Nephron (organoid): ENCODE results near the gene MAPK9.
"Not testable (repeated sequence)": the region's sequence is repeated elsewhere in the genome, so short reads cannot be mapped to it uniquely, and the experiment has no call there.

ENCODE experiments used
- H3K27ac Mint-ChIP-seq, 3 experiments: 2 replicates each; pipeline ENCODE4 v1.8.0; 2020; ENCODE audit warnings: mixed read lengths in 3 of 3, mild to moderate bottlenecking in 2 of 3, moderate library complexity in 1 of 3
- H3K27me3 Mint-ChIP-seq: 2 replicates; pipeline ENCODE4 v1.8.0; 2021; ENCODE audit warnings: low read depth, mild to moderate bottlenecking, moderate library complexity, mixed read lengths
- H3K36me3 Mint-ChIP-seq: 2 replicates; pipeline ENCODE4 v1.8.0; 2020; ENCODE audit warnings: low read depth, mixed read lengths
- H3K4me1 Mint-ChIP-seq: 2 replicates; pipeline ENCODE4 v1.8.0; 2020; ENCODE audit warnings: mixed read lengths
- H3K4me3 Mint-ChIP-seq, 3 experiments: 2 replicates each; pipeline ENCODE4 v1.8.0; 2020; ENCODE audit warnings: mild to moderate bottlenecking in 3 of 3, mixed read lengths in 3 of 3, moderate library complexity in 2 of 3
- H3K9me3 Mint-ChIP-seq: 2 replicates; pipeline ENCODE4 v1.8.0; 2020; ENCODE audit warnings: mixed read lengths
- TF ChIP-seq, protein P1 (sequence below), 3 experiments: fragments of 200-600 bp; sonication (generic); IDR thresholded peaks; one replicate each; pipeline ENCODE4 v1.5.0; 2021; ENCODE audit warnings: antibody characterized with exemption in 3 of 3; ENCODE audit not compliant: unreplicated experiment in 3 of 3

The MAPK9 gene

DNA sequence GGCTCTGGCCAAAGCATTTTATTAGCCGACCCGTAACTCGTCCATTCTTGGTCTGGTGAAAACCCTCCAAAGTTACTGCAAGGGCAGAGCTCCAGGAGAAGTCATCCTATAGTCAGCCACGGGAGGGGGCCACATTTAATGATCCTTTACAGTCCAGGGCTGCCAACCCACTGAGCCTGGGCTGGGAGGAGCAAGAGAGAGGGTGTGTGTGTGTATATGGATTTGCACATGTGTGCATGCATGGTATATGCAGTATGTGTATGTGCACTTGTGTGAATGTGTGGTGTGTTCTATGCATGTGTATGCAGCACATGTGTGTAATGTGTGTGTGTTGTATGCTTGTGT is 78.7 kb downstream of the MAPK9 start:
- no peak overlapping the region for H3K27ac Mint-ChIP-seq
- TF ChIP-seq, protein P1, sequence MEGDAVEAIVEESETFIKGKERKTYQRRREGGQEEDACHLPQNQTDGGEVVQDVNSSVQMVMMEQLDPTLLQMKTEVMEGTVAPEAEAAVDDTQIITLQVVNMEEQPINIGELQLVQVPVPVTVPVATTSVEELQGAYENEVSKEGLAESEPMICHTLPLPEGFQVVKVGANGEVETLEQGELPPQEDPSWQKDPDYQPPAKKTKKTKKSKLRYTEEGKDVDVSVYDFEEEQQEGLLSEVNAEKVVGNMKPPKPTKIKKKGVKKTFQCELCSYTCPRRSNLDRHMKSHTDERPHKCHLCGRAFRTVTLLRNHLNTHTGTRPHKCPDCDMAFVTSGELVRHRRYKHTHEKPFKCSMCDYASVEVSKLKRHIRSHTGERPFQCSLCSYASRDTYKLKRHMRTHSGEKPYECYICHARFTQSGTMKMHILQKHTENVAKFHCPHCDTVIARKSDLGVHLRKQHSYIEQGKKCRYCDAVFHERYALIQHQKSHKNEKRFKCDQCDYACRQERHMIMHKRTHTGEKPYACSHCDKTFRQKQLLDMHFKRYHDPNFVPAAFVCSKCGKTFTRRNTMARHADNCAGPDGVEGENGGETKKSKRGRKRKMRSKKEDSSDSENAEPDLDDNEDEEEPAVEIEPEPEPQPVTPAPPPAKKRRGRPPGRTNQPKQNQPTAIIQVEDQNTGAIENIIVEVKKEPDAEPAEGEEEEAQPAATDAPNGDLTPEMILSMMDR (IDR thresholded peaks at IDR 0.05; ENCODE audit: unreplicated experiment in 3 of 3) = no peak
- H3K36me3 Mint-ChIP-seq = no peaks in the 10 kb centered on the region
- peaks cover 15% of the 10 kb centered on the region for H3K27me3 Mint-ChIP-seq
- H3K4me1 Mint-ChIP-seq = peaks cover 4% of the 10 kb centered on the region
- peaks cover 15% of the 10 kb centered on the region for H3K9me3 Mint-ChIP-seq
- no peak overlapping the region for H3K4me3 Mint-ChIP-seq

DNA sequence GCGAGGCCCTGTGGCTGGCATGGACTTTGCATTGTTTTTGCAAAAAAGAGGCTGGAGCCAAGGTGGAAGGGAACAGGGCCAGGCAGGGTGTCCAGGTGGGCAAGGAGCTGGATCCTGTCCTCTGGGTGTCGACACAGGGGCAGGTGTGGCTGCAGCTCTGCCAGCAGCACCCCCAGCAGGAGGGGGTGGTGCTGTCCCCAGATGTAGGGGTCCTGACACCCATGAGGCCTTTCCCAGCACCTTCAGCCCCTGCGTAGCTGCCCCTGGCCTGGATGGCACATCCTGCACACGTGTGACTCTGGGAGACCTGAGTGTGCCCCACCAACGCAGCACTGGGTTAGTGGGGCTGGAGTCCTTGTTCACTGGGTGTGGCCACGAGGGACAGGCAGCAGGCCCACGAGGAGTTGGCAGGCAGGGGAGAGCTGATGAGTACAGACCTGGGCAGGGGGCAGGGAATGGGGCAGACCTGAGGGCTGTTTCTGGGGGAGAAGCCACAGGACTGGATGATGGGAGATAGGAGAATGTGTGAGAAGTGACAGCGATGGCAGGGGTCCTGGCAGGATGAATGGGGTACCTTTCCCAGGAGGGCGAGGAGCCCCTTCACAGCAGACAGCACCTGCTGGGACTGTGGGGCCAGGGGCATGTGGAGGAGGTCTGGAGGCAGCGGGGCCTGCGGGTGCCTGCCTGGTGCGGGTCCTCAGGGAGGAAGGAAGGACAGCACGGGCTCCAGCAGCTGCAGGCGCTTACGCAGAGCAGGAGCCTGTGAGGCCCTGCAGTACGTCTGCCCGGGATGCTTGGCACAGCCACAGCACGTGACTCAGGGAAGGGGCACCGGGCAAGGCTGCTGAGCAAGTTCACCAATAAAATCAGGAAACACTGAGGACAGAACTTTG is 79.3 kb downstream of the MAPK9 start:
- no peak overlapping the region for H3K4me3 Mint-ChIP-seq
- peaks cover 21% of the 10 kb centered on the region for H3K27me3 Mint-ChIP-seq
- H3K9me3 Mint-ChIP-seq = peaks cover 11% of the 10 kb centered on the region
- H3K36me3 Mint-ChIP-seq = no peaks in the 10 kb centered on the region
- H3K4me1 Mint-ChIP-seq = peaks cover 4% of the 10 kb centered on the region
- no peak overlapping the region for H3K27ac Mint-ChIP-seq
- TF ChIP-seq, protein P1 (IDR thresholded peaks at IDR 0.05; ENCODE audit: unreplicated experiment in 3 of 3) = no peak

DNA sequence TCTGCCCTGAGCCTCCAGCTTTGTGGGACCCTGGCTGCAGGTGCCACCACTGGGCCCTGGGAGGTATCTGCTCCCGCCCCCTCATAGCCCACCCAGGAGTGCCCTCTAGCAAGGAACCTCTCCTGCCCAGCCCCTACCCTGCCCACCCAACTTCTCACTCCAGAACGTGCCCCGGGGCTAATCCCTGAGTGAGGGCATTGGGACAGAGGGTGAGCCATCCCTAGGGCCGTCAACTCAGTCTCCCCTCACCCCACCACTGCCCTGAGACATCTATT is 80.2 kb downstream of the MAPK9 start:
- TF ChIP-seq, protein P1 (IDR thresholded peaks at IDR 0.05; ENCODE audit: unreplicated experiment in 3 of 3) = no peak
- peaks cover 4% of the 10 kb centered on the region for H3K4me1 Mint-ChIP-seq
- no peak overlapping the region for H3K27ac Mint-ChIP-seq
- no peak overlapping the region for H3K4me3 Mint-ChIP-seq
- peaks cover 11% of the 10 kb centered on the region for H3K9me3 Mint-ChIP-seq
- peaks cover 25% of the 10 kb centered on the region for H3K27me3 Mint-ChIP-seq
- no peaks in the 10 kb centered on the region for H3K36me3 Mint-ChIP-seq

DNA sequence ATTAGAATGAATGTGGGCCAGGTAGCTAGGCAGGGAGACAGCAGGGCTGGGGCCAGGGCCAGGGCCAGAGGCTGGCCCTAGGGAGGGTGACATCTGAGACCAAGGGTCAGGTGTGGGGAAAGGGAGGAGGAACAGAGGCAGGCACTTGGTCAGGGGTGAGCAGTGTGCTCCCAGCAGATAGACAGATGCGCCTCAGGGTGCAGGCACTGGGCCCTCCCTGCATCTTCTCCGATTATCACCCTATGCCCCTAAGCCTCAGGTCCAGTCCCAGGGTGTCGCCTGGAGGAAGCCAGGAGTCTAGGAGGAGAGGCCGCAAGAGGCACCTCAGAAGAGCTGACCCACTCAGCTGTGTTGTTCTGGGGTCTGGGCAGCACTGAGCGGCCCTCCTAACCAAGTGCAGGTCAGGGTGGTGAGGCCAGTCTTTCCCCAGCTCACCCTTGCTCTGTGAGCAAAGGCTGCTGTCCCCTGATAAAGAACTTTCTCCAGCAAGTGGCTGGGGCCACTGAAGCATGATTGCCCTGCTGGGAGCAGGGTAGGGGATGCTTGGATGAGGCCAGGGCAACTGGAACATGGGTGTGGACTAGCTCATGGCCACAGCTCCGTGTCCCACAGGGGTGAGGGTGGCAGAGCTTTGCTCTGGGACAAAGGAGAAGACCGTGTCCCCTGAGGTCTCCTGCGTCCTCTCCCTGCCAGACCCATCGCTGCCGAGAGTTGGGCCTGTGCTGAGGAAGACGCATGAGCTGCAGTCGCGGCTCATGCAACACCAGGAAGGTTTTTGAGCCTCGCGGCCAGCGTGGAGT is 80.7 kb downstream of the MAPK9 start:
- Mint-ChIP-seq H3K4me3 (peak overlapping the region in 1 of 3 experiments; percentile 11), H3K27me3 (peaks cover 27% of the 10 kb centered on the region), H3K4me1 (peaks cover 4% of the 10 kb centered on the region), H3K9me3 (peaks cover 11% of the 10 kb centered on the region), H3K36me3 (no peaks in the 10 kb centered on the region), H3K27ac (no peak overlapping the region)
- TF ChIP-seq, protein P1 (IDR thresholded peaks at IDR 0.05; ENCODE audit: unreplicated experiment in 3 of 3) = no peak

DNA sequence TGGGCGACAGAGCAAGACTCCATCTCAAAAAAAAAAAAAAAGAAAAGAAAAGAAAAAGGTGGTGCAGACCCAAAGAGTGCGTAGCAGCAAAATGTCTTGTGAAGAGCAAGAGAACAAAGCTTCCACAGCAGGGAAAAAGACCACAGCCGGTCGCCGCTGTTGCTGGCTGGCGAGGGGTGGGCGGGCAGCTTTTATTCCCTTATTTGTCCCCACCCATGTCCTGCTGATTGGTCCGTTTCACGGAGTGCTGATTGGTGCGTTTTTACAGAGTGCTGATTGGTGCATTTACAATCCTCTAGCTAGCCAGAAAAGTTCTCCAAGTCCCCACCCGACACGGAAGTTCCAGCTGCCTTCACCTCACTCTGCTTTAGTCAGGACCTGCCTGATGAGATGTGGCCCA is 81.8 kb downstream of the MAPK9 start:
- Mint-ChIP-seq H3K4me3 (peak overlapping the region; percentile 76 to 78 (median 78)), H3K27me3 (peaks cover 27% of the 10 kb centered on the region)
- H3K9me3 Mint-ChIP-seq, H3K27ac Mint-ChIP-seq, H3K36me3 Mint-ChIP-seq, H3K4me1 Mint-ChIP-seq: not testable (repeated sequence)

DNA sequence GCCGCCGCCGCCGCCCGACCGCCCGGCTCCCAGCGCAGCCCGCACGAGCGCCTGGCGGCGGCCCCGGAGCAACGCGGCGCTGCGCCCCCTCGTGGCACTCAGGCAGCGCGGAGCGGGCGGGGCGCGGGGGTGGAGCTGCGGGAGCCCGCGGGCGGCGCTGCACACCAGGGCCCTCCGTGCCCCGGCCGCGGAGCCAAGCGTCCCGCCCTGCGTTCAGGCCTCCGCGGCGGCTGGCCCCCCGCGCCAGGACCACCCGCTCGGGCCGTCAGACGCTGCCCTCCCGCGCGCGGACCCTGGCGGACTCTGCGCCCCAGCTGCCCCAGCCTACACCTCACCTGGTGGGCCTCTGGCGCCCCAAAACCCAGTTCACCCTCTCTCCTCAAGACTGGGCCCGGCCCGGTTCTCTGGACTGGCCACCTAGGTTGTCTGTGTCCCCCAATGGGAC is 82.7 kb downstream of the MAPK9 start, which contains the start of gene RASGEF1C:
Gene RASGEF1C, minus strand, starts transcription at position 75 of the 445 bp plus-strand sequence. CDS start 71,159 bp downstream, outside the sequence.
- H3K27ac Mint-ChIP-seq = no peak within 1 kb of the TSS
- H3K4me3 Mint-ChIP-seq = peak within 1 kb of the TSS; percentile 76 to 79 (median 78)
- peaks cover 4% of the 10 kb centered on the region for H3K4me1 Mint-ChIP-seq
- H3K9me3 Mint-ChIP-seq = peaks cover 5% of the 10 kb centered on the region
- TF ChIP-seq, protein P1 (IDR thresholded peaks at IDR 0.05; ENCODE audit: unreplicated experiment in 3 of 3) = peak in 2 of 3 experiments; percentile 12 to 20
- peaks cover 27% of the 10 kb centered on the region for H3K27me3 Mint-ChIP-seq
- no peaks in the 10 kb centered on the region for H3K36me3 Mint-ChIP-seq
